Measurements from ENCODE around the gene KRTAP5-2.
"Not testable (repeated sequence)": the region's sequence is repeated elsewhere in the genome, so short reads cannot be mapped to it uniquely, and the experiment has no call there.

KRTAP5-2 gene

DNA sequence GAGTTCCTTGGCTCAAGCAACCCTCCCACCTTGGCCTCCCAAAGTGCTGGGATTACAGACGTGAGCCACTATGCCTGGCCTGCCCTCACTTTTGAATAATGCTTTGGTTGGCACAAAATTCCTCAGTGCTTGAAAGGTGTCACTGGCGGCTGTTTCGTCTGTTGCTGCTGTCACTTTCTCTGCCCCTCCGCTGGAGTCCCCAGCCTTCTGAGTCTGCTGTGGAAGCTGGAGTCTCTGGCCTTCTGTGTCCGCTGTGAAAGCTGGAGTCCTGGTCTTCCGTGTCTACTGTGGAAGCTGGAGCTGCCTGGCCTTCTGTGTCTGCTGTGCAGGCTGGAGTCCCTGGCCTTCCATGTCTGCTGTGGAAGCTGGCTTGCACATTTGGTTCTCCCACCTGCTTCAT lies 8.1 kb downstream of the KRTAP5-2 start:
- no peak for DNase-seq (ENCODE audit: low read depth, low spot score)

GRCh38 chr11:1589191-1589963 lies 8.7 kb downstream of the KRTAP5-2 start:
- not testable (repeated sequence) for DNase-seq (ENCODE audit: low read depth, low spot score)

- no peak for DNase-seq (ENCODE audit: low read depth, low spot score)
These were observed 11.4 kb downstream of the KRTAP5-2 start for GRCh38 chr11:1586699-1587098.

GRCh38 chr11:1584661-1585370 lies 13.3 kb downstream of the KRTAP5-2 start, which contains the start of gene KRTAP5-1:
Gene KRTAP5-1 (minus strand): TSS chr11:1585283. CDS start chr11:1585249, 34 bp downstream.
- DNase-seq (ENCODE audit: low read depth, low spot score), result not testable (repeated sequence)

DNA sequence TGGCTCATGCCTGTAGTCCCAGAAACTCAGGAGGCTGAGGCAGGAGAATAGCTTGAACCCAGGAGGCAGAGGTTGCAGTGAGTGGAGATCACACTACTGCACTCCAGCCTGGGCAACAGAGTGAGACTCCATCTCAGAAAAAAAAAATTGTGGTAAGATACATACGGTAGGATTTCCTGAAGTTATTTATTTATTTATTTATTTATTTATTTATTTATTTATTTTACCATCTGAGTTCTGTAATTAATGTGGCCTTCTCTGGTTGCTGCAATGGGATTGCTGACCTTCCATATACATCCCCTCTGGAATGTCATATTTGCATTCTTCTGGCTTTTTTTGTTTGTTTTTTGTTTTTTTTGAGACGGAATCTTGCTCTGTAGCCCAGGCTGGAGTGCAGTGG lies 15.2 kb downstream of the KRTAP5-2 start:
- not testable (repeated sequence) for DNase-seq (ENCODE audit: low read depth, low spot score)

DNA sequence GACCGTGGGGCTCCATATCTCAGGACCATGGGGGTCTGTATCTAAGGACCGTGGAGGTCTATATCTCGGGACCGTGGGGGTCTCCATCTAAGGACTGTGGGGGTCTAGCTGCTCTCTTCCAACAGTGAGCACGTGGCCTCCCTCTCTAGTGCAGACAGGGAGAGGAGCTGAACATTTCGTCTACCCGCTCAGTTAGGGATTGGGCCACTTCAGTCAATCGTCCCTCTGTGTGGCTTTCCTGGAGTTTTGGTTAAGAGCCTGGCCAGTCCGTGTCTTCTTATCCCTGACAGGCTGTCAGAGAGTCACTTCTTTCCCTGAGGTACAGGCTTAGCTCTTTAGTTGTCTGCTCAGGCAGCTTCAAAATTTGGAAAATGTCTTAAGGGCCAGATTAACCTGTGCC lies 16.1 kb downstream of the KRTAP5-2 start:
- DNase-seq (ENCODE audit: low read depth, low spot score), result no peak

GRCh38 chr11:1576825-1577224 lies 21.3 kb downstream of the KRTAP5-2 start:
- DNase-seq (ENCODE audit: low read depth, low spot score), result no peak

- not testable (repeated sequence) for DNase-seq (ENCODE audit: low read depth, low spot score)
These were observed 22.3 kb downstream of the KRTAP5-2 start for GRCh38 chr11:1575756-1576155.

GRCh38 chr11:1574933-1575242 lies 23.2 kb downstream of the KRTAP5-2 start:
- no peak for DNase-seq (ENCODE audit: low read depth, low spot score)

DNA sequence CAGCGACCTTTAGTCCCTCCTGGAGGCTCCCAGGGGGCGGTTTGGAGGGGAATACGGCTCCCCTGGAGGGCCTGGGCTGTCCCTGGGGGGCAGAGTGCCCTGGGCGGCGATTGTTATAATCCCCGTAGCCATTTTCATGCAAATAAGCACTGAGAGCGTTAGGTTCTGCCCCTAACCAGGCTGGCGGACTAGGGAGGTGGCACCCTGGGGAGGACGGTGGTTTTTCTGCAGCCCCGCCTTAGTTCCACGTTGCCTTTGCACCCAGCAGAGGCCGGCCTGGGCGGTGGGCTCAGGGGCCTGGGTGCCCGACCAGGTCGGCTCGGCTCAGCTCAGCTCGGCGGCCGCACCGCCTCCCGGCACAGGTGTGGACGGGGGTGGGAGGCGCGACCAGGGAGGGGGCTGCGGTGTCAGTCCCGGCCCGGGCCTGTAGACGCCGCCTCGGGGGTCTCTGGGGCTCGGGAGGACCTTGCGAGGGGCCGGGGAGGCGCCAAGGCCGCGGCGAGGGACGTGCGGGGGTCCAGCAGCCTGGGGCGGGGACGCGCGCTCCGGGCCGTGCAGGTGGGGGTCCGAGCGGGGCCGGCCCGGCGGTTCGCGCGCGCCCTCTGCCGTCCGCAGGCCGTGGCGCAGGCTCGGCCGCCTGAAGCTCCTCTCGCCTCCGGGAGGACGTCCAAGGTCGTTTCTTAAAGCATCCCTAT lies 23.7 kb downstream of the KRTAP5-2 start:
- DNase-seq (ENCODE audit: low read depth, low spot score), result no peak

- no peak for DNase-seq (ENCODE audit: low read depth, low spot score)
These were observed 24.2 kb downstream of the KRTAP5-2 start for GRCh38 chr11:1573903-1574237.

DNA sequence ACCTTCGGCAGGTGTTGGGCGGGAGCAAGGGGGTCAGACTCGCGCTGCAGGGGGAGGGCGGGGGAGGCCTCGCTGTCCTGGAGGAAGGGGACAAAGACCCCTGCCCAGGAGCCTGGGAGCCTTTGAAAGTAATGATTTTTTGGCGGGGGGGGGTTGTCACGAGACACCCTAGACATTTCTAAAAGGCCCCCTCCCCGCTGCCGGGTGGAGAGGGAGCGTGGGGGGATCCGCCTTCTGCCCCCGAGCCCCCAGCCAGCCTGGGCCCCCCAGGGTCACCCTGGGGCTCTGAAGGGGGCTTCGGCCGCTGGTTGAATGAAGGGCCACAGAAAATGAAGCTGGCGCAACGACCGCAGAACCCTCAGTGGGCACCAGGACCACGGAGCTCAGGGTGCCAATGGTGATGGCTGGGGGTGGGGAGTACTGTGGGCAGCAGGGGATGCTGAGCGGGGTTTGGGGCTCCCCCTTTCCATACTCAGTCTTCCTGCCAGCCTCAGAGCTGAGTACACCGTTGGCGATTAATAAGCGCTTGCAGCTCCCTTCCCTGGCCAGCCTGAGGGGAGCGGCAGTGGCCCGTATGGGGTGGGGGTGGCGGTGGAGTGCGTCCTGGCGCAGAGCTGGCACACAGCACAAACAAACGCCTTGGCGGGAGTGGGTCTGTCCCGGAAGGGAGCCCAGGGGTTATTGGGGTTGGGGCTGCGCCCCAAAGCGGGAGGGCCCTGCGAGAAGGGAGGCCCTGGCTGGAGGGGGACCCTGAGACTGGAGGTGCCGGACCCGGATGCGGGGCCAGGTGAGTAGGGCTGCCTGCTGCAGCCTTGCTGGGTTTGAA lies 24.8 kb downstream of the KRTAP5-2 start:
- DNase-seq (ENCODE audit: low read depth, low spot score), result no peak

DNA sequence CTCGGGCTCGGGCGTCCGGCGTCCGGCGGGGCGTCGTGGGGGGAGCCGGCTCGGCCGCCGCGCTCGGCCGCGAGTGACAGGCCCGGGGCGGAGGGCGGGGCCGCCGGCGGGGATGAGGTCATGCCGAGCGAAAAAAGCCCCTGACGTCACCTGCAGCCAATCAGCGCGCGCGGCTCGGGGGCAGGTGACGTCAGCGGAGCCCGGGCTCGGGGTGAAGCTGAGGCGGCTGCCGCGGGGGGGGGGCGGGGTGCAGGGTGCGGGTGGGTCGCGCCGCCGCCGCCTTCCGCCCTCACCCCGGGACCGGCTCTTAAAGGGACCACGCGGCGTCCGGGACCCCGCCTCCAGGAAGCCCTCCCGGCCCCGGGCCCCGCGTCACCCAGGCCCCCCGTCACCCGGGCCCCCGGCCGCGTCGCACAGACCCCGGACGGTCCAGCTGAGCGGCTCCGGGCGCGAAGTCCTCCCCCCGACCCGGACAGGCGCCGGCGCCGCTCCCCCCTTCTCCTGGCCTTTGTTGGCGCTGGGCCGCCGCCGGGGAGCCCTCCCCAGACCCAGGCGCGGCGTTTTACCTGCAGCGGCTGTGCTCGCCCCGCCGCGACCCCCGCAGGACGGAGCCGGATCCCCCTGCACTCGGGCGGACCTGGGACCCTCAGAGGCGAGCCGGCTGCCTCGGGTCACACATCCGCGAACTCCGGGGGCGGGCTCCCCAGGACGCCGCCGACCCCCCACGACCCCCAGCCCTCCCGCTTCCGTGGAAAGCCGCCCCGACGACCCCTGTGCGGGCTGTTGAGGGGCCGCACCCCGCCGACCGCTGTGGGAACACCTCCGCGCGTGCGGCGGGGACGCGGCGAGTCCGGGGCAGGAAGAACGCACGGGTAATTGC lies 25.7 kb downstream of the KRTAP5-2 start, which contains the start of gene DUSP8:
Gene DUSP8 (minus strand): TSS at position 75 of the 880 bp plus-strand sequence. CDS start 6,445 bp downstream, outside the sequence.
- peak; percentile 33 for DNase-seq (ENCODE audit: low read depth, low spot score)

DNA sequence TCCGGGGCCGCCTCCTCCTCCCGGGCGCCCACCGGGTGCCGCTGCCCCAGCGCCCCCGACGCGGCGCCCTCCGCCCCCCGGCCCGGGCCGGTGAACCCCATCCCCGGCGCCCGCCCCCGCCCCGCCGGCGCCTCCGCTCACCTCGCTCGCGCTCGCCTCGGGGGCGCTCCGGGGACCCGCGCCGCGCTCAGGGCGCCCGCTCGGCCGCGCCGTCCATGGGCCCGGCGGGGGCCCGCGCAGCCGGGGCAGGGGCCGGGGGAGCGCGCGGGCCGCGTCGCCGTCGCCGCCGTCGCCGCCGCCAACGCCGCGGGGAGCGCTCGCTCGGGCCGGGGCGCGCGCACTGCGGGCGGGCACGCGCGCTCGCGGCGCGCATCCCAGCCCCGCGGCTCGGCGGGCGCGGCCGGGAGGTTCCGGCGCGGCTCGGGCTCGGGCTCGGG lies 26.3 kb downstream of the KRTAP5-2 start:
- DNase-seq (ENCODE audit: low read depth, low spot score), result no peak

DNA sequence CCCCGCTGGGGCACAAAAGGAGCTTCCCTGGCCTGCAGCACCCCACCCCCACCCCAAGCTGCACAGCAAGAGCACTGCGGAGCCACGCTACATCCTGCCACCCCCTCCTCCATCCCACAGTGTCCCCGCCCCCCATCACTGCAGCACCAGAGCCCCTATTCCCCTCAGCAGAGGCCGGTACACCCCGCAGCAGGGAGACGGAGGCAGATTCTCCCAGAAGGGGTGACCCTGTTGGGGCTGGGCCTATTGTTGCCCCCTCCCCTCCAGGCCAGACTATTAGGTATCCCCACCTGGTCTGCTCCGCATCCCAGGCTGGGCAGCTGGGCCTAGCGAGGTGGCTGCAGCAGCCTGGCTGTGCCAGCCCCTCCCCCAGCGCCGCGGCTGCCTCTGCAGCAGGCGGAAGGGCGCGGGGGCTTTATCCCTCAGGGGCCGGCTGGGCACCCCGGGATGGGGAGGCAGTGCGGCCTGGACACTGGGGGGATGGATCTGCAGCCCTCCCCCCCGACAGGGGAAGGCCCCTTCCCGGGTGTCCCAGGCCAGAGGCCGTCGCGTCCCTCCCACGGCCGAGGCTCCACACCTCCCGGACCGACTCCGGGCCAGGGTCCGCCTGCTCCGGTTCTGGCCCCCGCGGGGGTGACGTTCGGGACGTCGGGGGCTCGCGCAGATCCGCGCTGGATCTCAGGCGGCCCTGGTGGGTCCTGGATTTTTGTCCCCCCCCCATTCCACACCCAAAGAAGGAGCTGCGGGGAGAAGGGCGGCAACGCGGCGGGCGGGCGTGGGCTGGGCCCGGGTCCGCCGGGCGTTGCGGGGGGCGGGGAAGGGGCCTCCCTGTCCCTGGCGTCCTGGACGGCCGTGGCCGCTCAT lies 27.0 kb downstream of the KRTAP5-2 start:
- no peak for DNase-seq (ENCODE audit: low read depth, low spot score)

DNA sequence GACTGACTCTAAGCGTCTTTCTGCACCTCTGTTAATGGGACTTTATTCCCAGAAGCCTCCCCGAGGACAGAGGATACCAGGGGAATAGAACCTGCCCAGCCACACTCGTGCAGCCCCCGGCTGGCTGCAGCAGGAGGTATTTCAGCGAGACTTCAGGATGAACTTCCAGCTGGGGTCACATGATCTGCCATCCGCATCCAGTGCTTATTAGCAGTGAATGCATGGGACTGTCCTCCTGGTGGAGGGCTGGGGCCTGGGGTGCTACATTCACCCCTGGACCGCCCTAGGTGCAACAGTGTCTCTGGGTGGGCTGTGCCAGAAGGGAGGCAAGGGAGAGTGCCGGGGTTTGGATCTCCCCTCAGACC lies 27.6 kb downstream of the KRTAP5-2 start:
- DNase-seq (ENCODE audit: low read depth, low spot score), result no peak

DNA sequence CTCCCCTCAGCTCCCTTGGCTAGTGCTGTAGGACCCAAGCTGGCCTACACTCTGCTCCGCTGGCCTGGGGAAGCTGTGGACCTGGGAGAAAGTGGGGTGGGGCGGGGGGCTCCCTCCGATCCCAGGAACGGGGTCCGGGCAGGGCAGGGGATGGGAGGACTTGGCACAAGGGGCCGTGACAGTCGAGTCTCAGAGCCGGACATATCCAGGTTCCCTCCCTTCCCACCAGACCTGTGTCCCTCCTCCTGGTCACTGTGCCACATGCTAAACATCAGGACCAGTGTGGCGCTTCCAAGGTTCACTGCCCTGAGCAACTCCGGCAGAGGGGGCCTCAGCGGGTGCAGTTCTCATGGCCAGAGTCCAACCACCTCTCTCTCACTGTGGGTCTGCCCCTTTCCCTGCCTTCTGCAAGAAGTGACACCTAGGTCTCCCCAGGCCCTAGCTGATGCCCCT lies 28.1 kb downstream of the KRTAP5-2 start:
- DNase-seq (ENCODE audit: low read depth, low spot score), result no peak

DNA sequence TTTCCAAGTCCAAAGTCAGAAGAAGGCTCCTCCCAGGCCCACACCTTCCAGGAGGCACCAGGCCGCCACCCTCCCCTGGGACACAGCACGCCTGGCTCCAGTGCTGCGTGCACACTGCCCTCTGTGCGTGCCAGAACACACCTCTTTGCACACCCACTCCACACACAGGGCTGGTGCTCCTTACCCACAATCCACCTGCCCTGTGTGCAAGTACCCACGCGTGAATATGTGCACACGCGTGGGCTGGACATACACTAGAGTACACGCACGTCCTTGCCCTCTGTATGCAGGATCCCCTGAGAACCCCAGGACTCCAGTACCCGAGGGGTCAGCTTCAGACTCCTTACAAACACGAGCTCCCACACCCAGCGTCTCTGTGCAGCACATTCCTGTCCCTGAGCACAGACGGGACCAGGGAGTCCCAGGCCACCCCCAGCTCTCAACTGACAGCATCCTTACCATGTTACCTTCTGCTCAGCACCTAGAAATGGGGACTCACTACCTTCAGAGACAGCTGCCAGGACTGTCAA lies 28.8 kb downstream of the KRTAP5-2 start:
- DNase-seq (ENCODE audit: low read depth, low spot score), result no peak

- no peak for DNase-seq (ENCODE audit: low read depth, low spot score)
These were observed 29.6 kb downstream of the KRTAP5-2 start for GRCh38 chr11:1568441-1568911.

Data from smooth muscle cell of the brain vasculature (primary cell).